ENCODE results near the gene PRKD2. TPM values are rescaled to one million over a fixed set of nuclear protein-coding genes. Genes with fewer than 3 reads are reported as not detected.

Gene PRKD2
- total RNA-seq, 1 donor from 2014 or later, result 56.8 TPM

DNA sequence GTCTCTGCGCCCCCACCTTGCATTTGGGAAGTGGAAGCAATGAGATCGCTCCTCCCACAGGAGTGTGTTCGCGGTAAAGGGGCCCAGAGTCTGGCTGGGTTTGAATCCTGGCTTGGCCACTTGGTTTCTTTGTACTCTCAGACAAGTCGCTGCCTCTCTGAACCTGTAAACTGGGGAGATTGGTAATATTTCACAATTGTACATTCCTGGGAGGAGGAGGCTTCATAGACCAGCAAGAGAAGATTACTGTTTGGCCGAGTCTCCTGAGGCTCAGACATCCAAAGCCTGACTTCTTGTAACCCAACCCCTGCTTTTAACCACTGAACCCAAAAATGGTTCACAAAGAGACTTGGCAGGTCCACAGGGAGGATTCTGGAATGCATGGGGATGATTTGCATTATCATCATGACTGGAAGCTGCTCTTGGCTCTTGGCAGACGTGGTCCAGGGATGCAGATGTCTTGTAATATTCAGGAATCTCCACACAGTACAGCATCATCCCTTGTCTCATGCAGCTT is 43.0 kb upstream of the PRKD2 start:
- Mint-ChIP-seq H3K36me3 (no peaks in the 10 kb centered on the region), H3K4me3 (no peak overlapping the region), H3K27ac (no peak overlapping the region), H3K4me1 (ENCODE audit: unreplicated experiment) (peaks cover 8% of the 10 kb centered on the region), H3K27me3 (no peaks in the 10 kb centered on the region), H3K9me3 (no peaks in the 10 kb centered on the region)
- TF ChIP-seq, protein P1, sequence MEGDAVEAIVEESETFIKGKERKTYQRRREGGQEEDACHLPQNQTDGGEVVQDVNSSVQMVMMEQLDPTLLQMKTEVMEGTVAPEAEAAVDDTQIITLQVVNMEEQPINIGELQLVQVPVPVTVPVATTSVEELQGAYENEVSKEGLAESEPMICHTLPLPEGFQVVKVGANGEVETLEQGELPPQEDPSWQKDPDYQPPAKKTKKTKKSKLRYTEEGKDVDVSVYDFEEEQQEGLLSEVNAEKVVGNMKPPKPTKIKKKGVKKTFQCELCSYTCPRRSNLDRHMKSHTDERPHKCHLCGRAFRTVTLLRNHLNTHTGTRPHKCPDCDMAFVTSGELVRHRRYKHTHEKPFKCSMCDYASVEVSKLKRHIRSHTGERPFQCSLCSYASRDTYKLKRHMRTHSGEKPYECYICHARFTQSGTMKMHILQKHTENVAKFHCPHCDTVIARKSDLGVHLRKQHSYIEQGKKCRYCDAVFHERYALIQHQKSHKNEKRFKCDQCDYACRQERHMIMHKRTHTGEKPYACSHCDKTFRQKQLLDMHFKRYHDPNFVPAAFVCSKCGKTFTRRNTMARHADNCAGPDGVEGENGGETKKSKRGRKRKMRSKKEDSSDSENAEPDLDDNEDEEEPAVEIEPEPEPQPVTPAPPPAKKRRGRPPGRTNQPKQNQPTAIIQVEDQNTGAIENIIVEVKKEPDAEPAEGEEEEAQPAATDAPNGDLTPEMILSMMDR (conservative IDR thresholded peaks at IDR 0.05), result no peak
- DNase-seq (ENCODE audit: extremely low spot score, unreplicated experiment), result no peak

DNA sequence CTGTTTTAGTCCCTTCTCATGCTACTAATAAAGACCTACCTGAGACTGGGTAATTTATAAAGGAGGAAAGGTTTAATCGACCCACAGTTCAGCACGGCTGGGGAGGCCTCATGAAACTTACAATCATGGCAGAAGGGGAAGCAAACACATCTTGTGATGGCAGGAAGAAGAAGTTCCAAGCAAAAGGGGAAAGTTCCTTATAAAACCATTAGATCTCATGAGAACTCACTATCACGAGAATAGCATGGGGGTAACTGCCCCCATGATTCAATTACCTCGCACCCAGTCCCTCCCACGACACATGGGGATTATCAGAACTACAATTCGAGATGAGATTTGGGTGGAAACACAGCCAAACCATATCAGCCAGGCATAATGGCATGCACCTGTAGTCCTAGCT is 42.3 kb upstream of the PRKD2 start:
- DNase-seq (ENCODE audit: extremely low spot score, unreplicated experiment), result no peak
- peaks cover 7% of the 10 kb centered on the region for H3K4me1 Mint-ChIP-seq (ENCODE audit: unreplicated experiment)
- no peak overlapping the region for H3K27ac Mint-ChIP-seq
- no peak overlapping the region for H3K4me3 Mint-ChIP-seq
- TF ChIP-seq, protein P1 (conservative IDR thresholded peaks at IDR 0.05), result no peak
- no peaks in the 10 kb centered on the region for H3K36me3 Mint-ChIP-seq
- no peaks in the 10 kb centered on the region for H3K9me3 Mint-ChIP-seq
- H3K27me3 Mint-ChIP-seq, result no peaks in the 10 kb centered on the region

DNA sequence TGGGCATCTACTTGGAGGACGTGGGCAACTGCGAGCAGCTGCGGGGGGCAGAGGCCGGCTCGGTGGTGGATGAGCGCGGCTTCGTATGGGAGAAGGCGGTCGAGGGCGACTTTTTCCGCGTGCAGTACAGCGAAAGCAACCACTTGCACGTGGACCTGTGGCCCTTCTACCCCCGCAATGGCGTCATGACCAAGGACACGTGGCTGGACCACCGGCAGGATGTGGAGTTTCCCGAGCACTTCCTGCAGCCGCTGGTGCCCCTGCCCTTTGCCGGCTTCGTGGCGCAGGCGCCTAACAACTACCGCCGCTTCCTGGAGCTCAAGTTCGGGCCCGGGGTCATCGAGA is 39.6 kb upstream of the PRKD2 start:
- Mint-ChIP-seq H3K27ac (no peak overlapping the region), H3K27me3 (no peaks in the 10 kb centered on the region), H3K4me3 (no peak overlapping the region), H3K9me3 (no peaks in the 10 kb centered on the region), H3K36me3 (peaks cover 7% of the 10 kb centered on the region), H3K4me1 (ENCODE audit: unreplicated experiment) (peaks cover 7% of the 10 kb centered on the region)
- TF ChIP-seq, protein P1 (conservative IDR thresholded peaks at IDR 0.05), result no peak
- DNase-seq (ENCODE audit: extremely low spot score, unreplicated experiment), result no peak

DNA sequence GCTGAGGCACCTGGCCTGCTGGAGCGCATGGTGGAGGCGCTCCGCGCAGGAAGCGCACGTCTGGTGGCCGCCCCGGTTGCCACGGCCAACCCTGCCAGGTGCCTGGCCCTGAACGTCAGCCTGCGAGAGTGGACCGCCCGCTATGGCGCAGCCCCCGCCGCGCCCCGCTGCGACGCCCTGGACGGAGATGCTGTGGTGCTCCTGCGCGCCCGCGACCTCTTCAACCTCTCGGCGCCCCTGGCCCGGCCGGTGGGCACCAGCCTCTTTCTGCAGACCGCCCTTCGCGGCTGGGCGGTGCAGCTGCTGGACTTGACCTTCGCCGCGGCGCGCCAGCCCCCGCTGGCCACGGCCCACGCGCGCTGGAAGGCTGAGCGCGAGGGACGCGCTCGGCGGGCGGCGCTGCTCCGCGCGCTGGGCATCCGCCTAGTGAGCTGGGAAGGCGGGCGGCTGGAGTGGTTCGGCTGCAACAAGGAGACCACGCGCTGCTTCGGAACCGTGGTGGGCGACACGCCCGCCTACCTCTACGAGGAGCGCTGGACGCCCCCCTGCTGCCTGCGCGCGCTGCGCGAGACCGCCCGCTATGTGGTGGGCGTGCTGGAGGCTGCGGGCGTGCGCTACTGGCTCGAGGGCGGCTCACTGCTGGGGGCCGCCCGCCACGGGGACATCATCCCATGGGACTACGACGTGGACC is 39.1 kb upstream of the PRKD2 start:
- H3K9me3 Mint-ChIP-seq, result no peaks in the 10 kb centered on the region
- peaks cover 7% of the 10 kb centered on the region for H3K36me3 Mint-ChIP-seq
- H3K4me3 Mint-ChIP-seq, result no peak overlapping the region
- TF ChIP-seq, protein P1 (conservative IDR thresholded peaks at IDR 0.05), result no peak
- H3K27ac Mint-ChIP-seq, result no peak overlapping the region
- H3K4me1 Mint-ChIP-seq (ENCODE audit: unreplicated experiment), result peaks cover 7% of the 10 kb centered on the region
- H3K27me3 Mint-ChIP-seq, result no peaks in the 10 kb centered on the region
- DNase-seq (ENCODE audit: extremely low spot score, unreplicated experiment), result no peak

DNA sequence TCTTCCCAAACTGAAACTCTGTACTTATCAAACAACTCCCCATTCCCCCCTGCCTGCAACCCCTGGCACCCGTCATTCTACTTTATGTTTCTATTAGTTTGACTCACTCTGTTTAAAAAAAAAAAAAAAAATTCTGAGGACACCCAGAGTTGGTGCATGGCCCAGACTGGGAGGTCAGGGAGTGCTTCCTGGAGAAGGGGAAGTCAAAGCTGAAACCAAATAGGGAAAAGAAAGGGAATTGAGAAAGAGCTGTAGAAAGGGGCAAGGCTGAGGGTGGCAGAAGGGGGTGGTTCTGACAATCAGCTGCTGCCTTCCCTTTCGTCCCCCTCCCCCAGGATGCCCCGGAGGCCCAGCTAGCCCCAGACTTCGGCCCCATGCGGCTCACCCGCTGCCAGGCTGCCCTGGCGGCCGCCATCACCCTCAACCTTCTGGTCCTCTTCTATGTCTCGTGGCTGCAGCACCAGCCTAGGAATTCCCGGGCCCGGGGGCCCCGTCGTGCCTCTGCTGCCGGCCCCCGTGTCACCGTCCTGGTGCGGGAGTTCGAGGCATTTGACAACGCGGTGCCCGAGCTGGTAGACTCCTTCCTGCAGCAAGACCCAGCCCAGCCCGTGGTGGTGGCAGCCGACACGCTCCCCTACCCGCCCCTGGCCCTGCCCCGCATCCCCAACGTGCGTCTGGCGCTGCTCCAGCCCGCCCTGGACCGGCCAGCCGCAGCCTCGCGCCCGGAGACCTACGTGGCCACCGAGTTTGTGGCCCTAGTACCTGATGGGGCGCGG is 38.4 kb upstream of the PRKD2 start:
- no peaks in the 10 kb centered on the region for H3K27me3 Mint-ChIP-seq
- TF ChIP-seq, protein P1 (conservative IDR thresholded peaks at IDR 0.05), result no peak
- H3K36me3 Mint-ChIP-seq, result peaks cover 11% of the 10 kb centered on the region
- H3K4me3 Mint-ChIP-seq, result no peak overlapping the region
- peaks cover 7% of the 10 kb centered on the region for H3K4me1 Mint-ChIP-seq (ENCODE audit: unreplicated experiment)
- no peak for DNase-seq (ENCODE audit: extremely low spot score, unreplicated experiment)
- no peaks in the 10 kb centered on the region for H3K9me3 Mint-ChIP-seq
- no peak overlapping the region for H3K27ac Mint-ChIP-seq

Data from type B pancreatic cell (in vitro differentiated cells).